IMR-90 (cell line): ENCODE results near the gene TANGO6. TPM values are rescaled to one million over a fixed set of nuclear protein-coding genes. Genes with fewer than 3 reads are reported as not detected.

Experiments used
- ATAC-seq: fragments of 200-7000 bp; cut with Tn5 transposase; 2 replicates; pipeline ENCODE4 v1.9.1; 2020; ENCODE audit warnings: low read depth, mild to moderate bottlenecking, moderate library complexity
- BruUV-seq: library from RNA; stranded (reverse); fragments of 400-500 nt; replicated peaks from 2 replicates; lab custom pipeline; 2021; lab: Mats Ljungman, UMichigan
- CTCF ChIA-PET: fragments of 300-600 bp; formaldehyde crosslinking; extraction: SDS; loops from one replicate; lab custom pipeline; 2021; ENCODE audit warnings: antibody characterized with exemption; lab: Yijun Ruan, JAX
- POLR2A ChIA-PET: fragments of 300-600 bp; sonication (Branson Sonifier 250); formaldehyde crosslinking; loops from one replicate; lab custom pipeline; 2022; ENCODE audit warnings: antibody characterized with exemption; ENCODE audit not compliant: unreplicated experiment; lab: Charles Lee
- DNase-seq: peaks from one replicate; pipeline ENCODE4 v3.0.0; 2013
- H2AFZ ChIP-seq: replicated peaks from 2 replicates; pipeline ENCODE3; 2013; ENCODE audit warnings: low read length, mild to moderate bottlenecking; ENCODE audit not compliant: poor library complexity
- H2AK5ac ChIP-seq: 2 replicates; pipeline ENCODE4 v1.6.1; 2013; ENCODE audit warnings: low read depth, low read length, inconsistent platforms
- H2AK9ac ChIP-seq: replicated peaks from 2 replicates; pipeline ENCODE3; 2013; ENCODE audit warnings: mild to moderate bottlenecking, low read depth, low read length, moderate library complexity; ENCODE audit not compliant: poor library complexity
- H2BK120ac ChIP-seq: 2 replicates; pipeline ENCODE4 v1.6.1; 2013; ENCODE audit warnings: low read depth, low read length, inconsistent platforms
- H2BK15ac ChIP-seq: 3 replicates; pipeline ENCODE4 v1.6.1; 2013; ENCODE audit warnings: low read depth, low read length, inconsistent platforms
- H2BK20ac ChIP-seq: 2 replicates; pipeline ENCODE4 v1.6.1; 2013; ENCODE audit warnings: low read depth, mild to moderate bottlenecking, inconsistent platforms, low read length, moderate library complexity
- H2BK5ac ChIP-seq: 2 replicates; pipeline ENCODE4 v1.6.1; 2013; ENCODE audit warnings: mild to moderate bottlenecking, low read depth, low read length, inconsistent platforms; ENCODE audit not compliant: poor library complexity, severe bottlenecking
- H3K14ac ChIP-seq: replicated peaks from 2 replicates; pipeline ENCODE4 v1.6.1; 2013; ENCODE audit warnings: low read depth, low read length, inconsistent platforms
- H3K18ac ChIP-seq: 2 replicates; pipeline ENCODE4 v1.6.1; 2013; ENCODE audit warnings: low read depth, low read length, control low read depth
- H3K23ac ChIP-seq: 2 replicates; pipeline ENCODE4 v1.6.1; 2013; ENCODE audit warnings: low read depth, low read length, inconsistent platforms
- H3K27ac ChIP-seq: 2 replicates; pipeline ENCODE4 v1.5.1; 2013; ENCODE audit warnings: mild to moderate bottlenecking, control low read depth, low read length; ENCODE audit not compliant: insufficient read depth
- H3K27me3 ChIP-seq: 2 replicates; pipeline ENCODE4 v1.6.1; 2013; ENCODE audit warnings: low read length; ENCODE audit not compliant: control insufficient read depth, insufficient read depth
- H3K36me3 ChIP-seq: 2 replicates; pipeline ENCODE4 v1.6.1; 2013; ENCODE audit warnings: low read length, mixed read lengths; ENCODE audit not compliant: control insufficient read depth, insufficient read depth
- H3K4ac ChIP-seq: 2 replicates; pipeline ENCODE4 v1.6.1; 2013; ENCODE audit warnings: low read depth, low read length, inconsistent platforms
- H3K4me1 ChIP-seq: 2 replicates; pipeline ENCODE4 v1.6.1; 2013; ENCODE audit warnings: low read length, mixed read lengths; ENCODE audit not compliant: control insufficient read depth, insufficient read depth
- H3K4me2 ChIP-seq: 2 replicates; pipeline ENCODE4 v1.6.1; 2013; ENCODE audit warnings: low read depth, mild to moderate bottlenecking, control low read depth, low read length, moderate library complexity
- H3K4me3 ChIP-seq: 2 replicates; pipeline ENCODE4 v1.5.1; 2013; ENCODE audit warnings: low read depth, mild to moderate bottlenecking, control low read depth, low read length, moderate library complexity; ENCODE audit not compliant: insufficient read depth
- H3K56ac ChIP-seq: 2 replicates; pipeline ENCODE4 v1.6.1; 2013; ENCODE audit warnings: low read length, inconsistent platforms; ENCODE audit not compliant: insufficient read depth; ENCODE audit errors: extremely low read depth
- H3K79me1 ChIP-seq, 2 experiments: 2 replicates each; pipeline ENCODE4 v1.6.1; 2013; ENCODE audit warnings: low read length in 2 of 2, inconsistent platforms in 1 of 2, low read depth in 1 of 2
- H3K9ac ChIP-seq: 2 replicates; pipeline ENCODE4 v1.6.1; 2013; ENCODE audit warnings: low read depth, low read length, control low read depth
- H3K9me1 ChIP-seq: 2 replicates; pipeline ENCODE4 v1.6.1; 2013; ENCODE audit warnings: low read length, inconsistent platforms; ENCODE audit not compliant: insufficient read depth
- H3K9me3 ChIP-seq: 2 replicates; pipeline ENCODE4 v1.6.1; 2013; ENCODE audit warnings: low read length; ENCODE audit not compliant: control insufficient read depth, insufficient read depth
- H4K20me1 ChIP-seq: 2 replicates; pipeline ENCODE4 v1.6.1; 2013; ENCODE audit warnings: low read length, inconsistent platforms; ENCODE audit not compliant: insufficient read depth
- H4K5ac ChIP-seq: 2 replicates; pipeline ENCODE4 v1.6.1; 2013; ENCODE audit warnings: mild to moderate bottlenecking, low read depth, low read length, control low read depth
- H4K8ac ChIP-seq, 2 experiments: 2 replicates each; pipeline ENCODE4 v1.6.1; 2013; ENCODE audit warnings: low read depth in 2 of 2, low read length in 2 of 2, control low read depth in 1 of 2, inconsistent platforms in 1 of 2
- H4K91ac ChIP-seq: 2 replicates; pipeline ENCODE4 v1.6.1; 2013; ENCODE audit warnings: low read depth, low read length, inconsistent platforms; ENCODE audit not compliant: insufficient read depth
- BHLHE40 ChIP-seq: fragments of 150-350 bp; IDR thresholded peaks from 2 replicates; pipeline ENCODE4 v1.6.1; 2016; ENCODE audit warnings: mild to moderate bottlenecking, low read depth, low read length
- CEBPB ChIP-seq: IDR thresholded peaks from 2 replicates; pipeline ENCODE4 v1.6.1; 2012; ENCODE audit warnings: low read depth, low read length, improper control_type of control experiment
- CHD1 ChIP-seq: IDR thresholded peaks from 2 replicates; pipeline ENCODE4 v1.6.1; 2012; ENCODE audit warnings: low read depth, low read length, improper control_type of control experiment
- CTCF ChIP-seq: conservative IDR thresholded peaks from 2 replicates; pipeline ENCODE4 v1.5.1; 2012; ENCODE audit warnings: mild to moderate bottlenecking, low read depth, low read length, improper control_type of control experiment
- ELK1 ChIP-seq: fragments of 150-350 bp; IDR thresholded peaks from 2 replicates; pipeline ENCODE4 v1.6.1; 2016; ENCODE audit warnings: low read depth, mild to moderate bottlenecking, low read length, moderate library complexity, borderline replicate concordance
- FOS ChIP-seq: fragments of 150-350 bp; IDR thresholded peaks from 2 replicates; pipeline ENCODE4 v1.6.1; 2016; ENCODE audit warnings: low read depth, low read length
- MAFK ChIP-seq: IDR thresholded peaks from 2 replicates; pipeline ENCODE4 v1.6.1; 2012; ENCODE audit warnings: low read depth, low read length, improper control_type of control experiment
- MAZ ChIP-seq: IDR thresholded peaks from 2 replicates; pipeline ENCODE4 v1.6.1; 2012; ENCODE audit warnings: low read depth, mild to moderate bottlenecking, low read length, improper control_type of control experiment, moderate library complexity, borderline replicate concordance
- MXI1 ChIP-seq: IDR thresholded peaks from 2 replicates; pipeline ENCODE4 v1.6.1; 2012; ENCODE audit warnings: low read depth, mild to moderate bottlenecking, low read length, moderate library complexity, borderline replicate concordance
- NFE2L2 ChIP-seq: fragments of 150-350 bp; IDR thresholded peaks from 2 replicates; pipeline ENCODE4 v1.6.1; 2016; ENCODE audit warnings: low read depth, mild to moderate bottlenecking, low read length
- POLR2A ChIP-seq: IDR thresholded peaks from 2 replicates; pipeline ENCODE4 v1.6.1; 2012; ENCODE audit warnings: mild to moderate bottlenecking, low read depth, low read length
- RAD21 ChIP-seq: IDR thresholded peaks from 2 replicates; pipeline ENCODE4 v1.6.1; 2012; ENCODE audit warnings: low read length, improper control_type of control experiment
- RCOR1 ChIP-seq: IDR thresholded peaks from 2 replicates; pipeline ENCODE4 v1.6.1; 2012; ENCODE audit warnings: mild to moderate bottlenecking, low read length, improper control_type of control experiment; ENCODE audit not compliant: insufficient replicate concordance
- RFX5 ChIP-seq: IDR thresholded peaks from 2 replicates; pipeline ENCODE4 v1.8.0; 2012; ENCODE audit warnings: low read depth, mild to moderate bottlenecking, low read length, moderate library complexity
- SMC3 ChIP-seq: fragments of 150-350 bp; IDR thresholded peaks from 2 replicates; pipeline ENCODE4 v1.6.1; 2016; ENCODE audit warnings: low read depth, mild to moderate bottlenecking, antibody characterized with exemption, low read length, moderate library complexity
- WGBS, 2 experiments: methylation state at CpG; one replicate each; pipeline versions ENCODE4 v1.1.5 to v1.1.7; 2013; ENCODE audit warnings: missing lambda C conversion rate in 2 of 2; ENCODE audit not compliant: insufficient read length in 1 of 2; ENCODE audit errors: extremely low coverage in 2 of 2; 5-methylcytosine and 5-hydroxymethylcytosine counted together
- dilution Hi-C: fragments of 300-500 bp; cut with HindIII; formaldehyde crosslinking; loops from one replicate; pipeline ENCODE4 v1.14.3; 2018; ENCODE audit warnings: low sequenced_read_pairs; ENCODE audit not compliant: unreplicated experiment
- in situ Hi-C: fragments of 300-500 bp; cut with MboI; formaldehyde crosslinking; loops from 3 replicates; pipeline ENCODE4 v1.14.3; 2019; ENCODE audit warnings: low sequenced_read_pairs, inconsistent platforms, mixed read lengths
- intact Hi-C: fragments of 100-400 bp; cut with micrococcal nuclease; formaldehyde crosslinking; loops from 2 replicates; pipeline ENCODE4 v1.10.0; 2022
- polyA plus RNA-seq, 3 experiments: library from polyadenylated mRNA; depleted of rRNA; stranded (reverse); fragments of >200 nt; gene quantifications; 2 replicates each; pipeline ENCODE4 v1.2.3, GENCODE V29; 2012; ENCODE audit warnings: low replicate concordance in 1 of 3
- total RNA-seq: library from RNA; depleted of rRNA; stranded (reverse); fragments of >200 nt; gene quantifications from 2 replicates; pipeline ENCODE4 v1.2.3, GENCODE V29; 2012
- TF ChIP-seq, protein P1 (sequence below): fragments of 150-350 bp; IDR thresholded peaks from 2 replicates; pipeline ENCODE4 v1.6.1; 2017; ENCODE audit warnings: mild to moderate bottlenecking, antibody characterized with exemption, low read length, low read depth

The TANGO6 gene
- total and polyA plus RNA-seq, 2 of the 4 experiments (the other 2 are of a cell fraction): 6.7 to 22.4 TPM

GRCh38 chr16:69064764-69065313 lies 221.5 kb downstream of the TANGO6 start:
- no CpG with 5 or more reads among the region's 6 CpGs for WGBS, 2 experiments
- H2BK20ac ChIP-seq: no peak overlapping the region; the same call in 1 of the 2 replicates
- no peak overlapping the region for H2BK5ac ChIP-seq
- no peak overlapping the region for H4K91ac ChIP-seq
- DNase-seq (no peak), ATAC-seq (peak; percentile 19; the same call in 1 of the 2 replicates)
- no peak overlapping the region for H3K18ac ChIP-seq
- no peak overlapping the region for H4K8ac ChIP-seq
- no peak overlapping the region for H3K4me3 ChIP-seq
- no peaks in the 10 kb centered on the region for H3K9me3 ChIP-seq
- no peak overlapping the region for H3K56ac ChIP-seq
- H3K9ac ChIP-seq: no peak overlapping the region
- CTCF ChIA-PET: interaction anchor here (0.6 to 1.3 kb wide), 2 partner anchors 9 to 15 kb away, joined by 3 to 6 read pairs; no protein-coding TSS in a partner anchor
- intact Hi-C loops (no loop called here), dilution Hi-C loops (no loop called here), in situ Hi-C loops (no loop called here)
- no peak overlapping the region; the same call in 1 of the 2 replicates for H3K14ac ChIP-seq
- H3K9me1 ChIP-seq: peaks cover 7% of the 10 kb centered on the region; the same call in 1 of the 2 replicates
- no peak overlapping the region for H3K4ac ChIP-seq
- no peak overlapping the region for H2AFZ ChIP-seq
- no peak overlapping the region for H4K5ac ChIP-seq
- no peaks in the 10 kb centered on the region for H4K20me1 ChIP-seq
- no peak overlapping the region for H3K27ac ChIP-seq
- no peak overlapping the region for H3K23ac ChIP-seq
- peak overlapping the region; percentile 37; the same call in 1 of the 2 replicates for H2AK5ac ChIP-seq
- BruUV-seq: no TSS peak
- peaks cover 8% of the 10 kb centered on the region for H3K4me1 ChIP-seq
- H3K4me2 ChIP-seq: no peak overlapping the region
- H2BK120ac ChIP-seq: no peak overlapping the region
- TF ChIP-seq RCOR1: no peak
- TF ChIP-seq POLR2A: no peak
- no peak for TF ChIP-seq RAD21
- TF ChIP-seq ELK1: no peak
- TF ChIP-seq BHLHE40: no peak
- TF ChIP-seq RFX5: no peak
- TF ChIP-seq MAZ: no peak
- TF ChIP-seq MAFK: no peak
- no peak for TF ChIP-seq SMC3
- TF ChIP-seq FOS: no peak
- TF ChIP-seq, protein P1, sequence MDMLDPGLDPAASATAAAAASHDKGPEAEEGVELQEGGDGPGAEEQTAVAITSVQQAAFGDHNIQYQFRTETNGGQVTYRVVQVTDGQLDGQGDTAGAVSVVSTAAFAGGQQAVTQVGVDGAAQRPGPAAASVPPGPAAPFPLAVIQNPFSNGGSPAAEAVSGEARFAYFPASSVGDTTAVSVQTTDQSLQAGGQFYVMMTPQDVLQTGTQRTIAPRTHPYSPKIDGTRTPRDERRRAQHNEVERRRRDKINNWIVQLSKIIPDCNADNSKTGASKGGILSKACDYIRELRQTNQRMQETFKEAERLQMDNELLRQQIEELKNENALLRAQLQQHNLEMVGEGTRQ: no peak
- TF ChIP-seq CTCF: no peak
- TF ChIP-seq MXI1: no peak
- TF ChIP-seq NFE2L2: no peak
- TF ChIP-seq CHD1: no peak
- TF ChIP-seq CEBPB: no peak
- no peaks in the 10 kb centered on the region for H3K27me3 ChIP-seq
- no peak overlapping the region for H2BK15ac ChIP-seq
- peak overlapping the region; percentile 46 for H2AK9ac ChIP-seq
- H3K79me1 ChIP-seq: no peaks in the 10 kb centered on the region
- POLR2A ChIA-PET: no interaction called here
- H3K36me3 ChIP-seq: no peaks in the 10 kb centered on the region
